PC-3 (cell line): Measurements from ENCODE around the gene LBHD1.

Experiments used
- CTCF ChIP-seq: fragments of 300-600 bp; sonication (generic); conservative IDR thresholded peaks from 2 replicates; pipeline ENCODE4 v1.5.1; 2017; ENCODE audit warnings: antibody characterized with exemption, low read depth, mild to moderate bottlenecking, low read length
- EZH2 ChIP-seq: fragments of 300-600 bp; sonication (generic); IDR thresholded peaks from one replicate; pipeline ENCODE4 v1.6.1; 2017; ENCODE audit warnings: antibody characterized with exemption, mild to moderate bottlenecking, low read length; ENCODE audit not compliant: unreplicated experiment
- EZH2phosphoT487 ChIP-seq: fragments of 300-600 bp; sonication (generic); IDR thresholded peaks from 2 replicates; pipeline ENCODE4 v1.6.1; 2018; ENCODE audit warnings: mild to moderate bottlenecking, antibody characterized with exemption, low read length, borderline replicate concordance

GRCh38 chr11:62677714-62678113, 5.6 kb upstream of the LBHD1 start:
- TF ChIP-seq CTCF: no peak
- no peak for TF ChIP-seq EZH2
- no peak for TF ChIP-seq EZH2phosphoT487
